HEK293 (cell line): ENCODE measurements around the gene ALKBH7.

Experiments used
- CTCF ChIA-PET: fragments of 350-600 bp; formaldehyde crosslinking; extraction: SDS; loops from one replicate; lab custom pipeline; 2021; ENCODE audit warnings: antibody characterized with exemption; lab: Yijun Ruan, JAX
- POLR2A ChIA-PET: fragments of 300-600 bp; formaldehyde crosslinking; extraction: SDS; loops from one replicate; lab custom pipeline; 2020; ENCODE audit warnings: antibody characterized with exemption, inconsistent platforms; lab: Yijun Ruan, JAX
- H3K27ac ChIP-seq: fragments of 200-500 bp; sonication (Bioruptor generic); 2 replicates; pipeline ENCODE4 v1.5.1; 2014; ENCODE audit warnings: low read depth, low read length, control low read depth, inconsistent platforms; ENCODE audit errors: extremely low read depth
- H3K36me3 ChIP-seq, 2 experiments: fragments of 200-500 bp in 1 of 2; sonication (Bioruptor generic) in 1 of 2; 1 replicate in 1 of 2; 2 replicates in 1 of 2; pipeline ENCODE4 v1.5.1; 2014 to 2017; ENCODE audit warnings: inconsistent platforms in 2 of 2, low read length in 2 of 2; ENCODE audit not compliant: control insufficient read depth in 2 of 2, insufficient read depth in 1 of 2
- H3K4me1 ChIP-seq: fragments of 200-500 bp; sonication (Bioruptor generic); 2 replicates; pipeline ENCODE4 v1.5.1; 2014; ENCODE audit warnings: mild to moderate bottlenecking, low read length, inconsistent platforms; ENCODE audit not compliant: control insufficient read depth, insufficient read depth
- H3K4me3 ChIP-seq: 2 replicates; pipeline ENCODE4 v1.5.1; 2011; ENCODE audit warnings: low read depth, mild to moderate bottlenecking, control low read depth, low read length, moderate library complexity
- H3K9me3 ChIP-seq: fragments of 200-500 bp; sonication (Bioruptor generic); 2 replicates; pipeline ENCODE4 v1.5.1; 2014; ENCODE audit warnings: low read depth, low read length, inconsistent platforms; ENCODE audit not compliant: control insufficient read depth, insufficient read depth
- EGR2 ChIP-seq: fragments of 450-650 bp; formaldehyde crosslinking; IDR thresholded peaks from 2 replicates; pipeline ENCODE4 v1.5.1; 2016; ENCODE audit warnings: low read depth, missing biosample characterization, missing genetic modification characterization
- GLIS2 ChIP-seq: fragments of 450-650 bp; formaldehyde crosslinking; IDR thresholded peaks from 2 replicates; pipeline ENCODE4 v1.5.1; 2016; ENCODE audit warnings: missing biosample characterization, missing genetic modification characterization
- HIC1 ChIP-seq: fragments of 450-650 bp; formaldehyde crosslinking; IDR thresholded peaks from 2 replicates; pipeline ENCODE4 v1.5.1; 2016; ENCODE audit warnings: missing biosample characterization, missing genetic modification characterization
- MEIS1 ChIP-seq: sonication (generic); formaldehyde crosslinking; IDR thresholded peaks from 2 replicates; pipeline ENCODE4 v1.8.1; 2022; ENCODE audit warnings: missing genetic modification reagents, mild to moderate bottlenecking, borderline replicate concordance
- REPIN1 ChIP-seq: fragments of 450-650 bp; formaldehyde crosslinking; IDR thresholded peaks from 2 replicates; pipeline ENCODE4 v1.5.1; 2017; ENCODE audit warnings: missing biosample characterization, missing genetic modification characterization, low read depth
- ZFHX2 ChIP-seq: fragments of 450-650 bp; formaldehyde crosslinking; conservative IDR thresholded peaks from 2 replicates; pipeline ENCODE4 v1.5.1; 2016; ENCODE audit warnings: missing biosample characterization, missing genetic modification characterization
- ZNF202 ChIP-seq: fragments of 450-650 bp; formaldehyde crosslinking; IDR thresholded peaks from 2 replicates; pipeline ENCODE4 v1.5.1; 2016; ENCODE audit warnings: missing biosample characterization, missing genetic modification characterization, borderline replicate concordance
- ZNF660 ChIP-seq: fragments of 450-650 bp; IDR thresholded peaks from 2 replicates; pipeline ENCODE4 v1.5.1; 2018; ENCODE audit warnings: missing biosample characterization, mild to moderate bottlenecking, missing genetic modification characterization
- ZXDB ChIP-seq: fragments of 450-650 bp; formaldehyde crosslinking; IDR thresholded peaks from 2 replicates; pipeline ENCODE4 v1.5.1; 2016; ENCODE audit warnings: missing biosample characterization, missing genetic modification characterization
- TF ChIP-seq, protein P1 (sequence below): fragments of 450-650 bp; IDR thresholded peaks from 2 replicates; pipeline ENCODE4 v1.5.1; 2018; ENCODE audit warnings: missing biosample characterization, missing genetic modification characterization
- TF ChIP-seq, protein P2 (sequence below): fragments of 450-650 bp; formaldehyde crosslinking; IDR thresholded peaks from 2 replicates; pipeline ENCODE4 v1.5.1; 2016; ENCODE audit warnings: missing biosample characterization, missing genetic modification characterization
- TF ChIP-seq, protein P3 (sequence below): fragments of 450-650 bp; formaldehyde crosslinking; IDR thresholded peaks from 2 replicates; pipeline ENCODE4 v1.5.1; 2016; ENCODE audit warnings: missing biosample characterization, missing genetic modification characterization
- TF ChIP-seq, protein P4 (sequence below): fragments of 450-650 bp; formaldehyde crosslinking; IDR thresholded peaks from 2 replicates; pipeline ENCODE4 v1.5.1; 2017; ENCODE audit warnings: missing biosample characterization, missing genetic modification characterization

Gene ALKBH7

DNA sequence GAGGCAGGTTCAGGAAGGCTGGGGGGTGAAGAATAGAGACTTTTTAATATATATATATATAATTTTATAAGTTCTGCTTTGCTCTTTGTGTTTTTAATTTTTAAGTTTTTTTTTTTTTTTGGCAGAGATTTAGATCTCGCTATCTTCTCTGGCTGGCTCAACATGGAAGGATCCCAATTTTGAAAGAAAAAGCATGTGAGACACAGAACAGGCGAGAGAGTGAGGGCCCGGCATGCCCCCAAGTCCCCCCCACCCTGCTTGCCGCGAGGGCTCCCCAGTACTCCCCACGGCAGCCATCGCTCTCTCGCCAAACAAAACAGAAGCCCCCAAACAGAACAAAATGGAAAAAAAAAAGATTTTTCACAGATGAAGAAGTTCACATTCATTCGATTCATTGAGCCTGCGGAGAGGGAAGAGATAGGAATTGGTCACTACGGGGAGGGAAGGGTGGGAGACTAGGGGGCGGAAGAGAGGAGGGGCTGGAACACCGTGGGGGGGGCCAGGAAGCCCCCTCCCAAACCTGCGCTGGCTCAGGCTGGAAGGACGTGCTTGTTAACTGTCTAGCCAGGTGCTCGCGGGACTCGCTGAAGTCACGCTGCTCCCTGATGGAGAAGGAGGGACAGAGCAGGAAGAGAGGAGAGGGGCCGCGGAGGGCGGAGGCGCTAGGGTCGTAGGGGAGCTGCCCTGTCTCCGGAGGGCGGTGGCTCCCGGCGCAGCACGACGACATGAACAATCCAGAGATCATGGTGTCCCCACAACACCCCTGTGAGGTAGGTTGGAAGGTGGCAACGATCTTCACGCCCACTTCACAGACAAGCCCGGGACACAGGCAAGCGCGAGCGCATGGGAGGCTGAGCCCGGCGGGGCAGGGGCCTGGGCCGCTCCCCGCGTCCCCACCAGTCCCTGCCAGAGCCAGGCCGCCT lies 41.4 kb downstream of the ALKBH7 start:
- no peaks in the 10 kb centered on the region for H3K4me1 ChIP-seq
- no peak overlapping the region for H3K4me3 ChIP-seq
- CTCF ChIA-PET: no interaction called here
- no peaks in the 10 kb centered on the region for H3K9me3 ChIP-seq
- POLR2A ChIA-PET: no interaction called here
- no peak overlapping the region for H3K27ac ChIP-seq
- TF ChIP-seq REPIN1 (tag by site-specific recombination) (no peak), ZXDB (tag by site-specific recombination) (no peak), MEIS1 (CRISPR knock-in tag) (no peak), ZNF660 (no peak), ZNF202 (tag by site-specific recombination) (0 out of 2 replicates have a peak, but pooled peaks have one; percentile 39)
- TF ChIP-seq, protein P1, sequence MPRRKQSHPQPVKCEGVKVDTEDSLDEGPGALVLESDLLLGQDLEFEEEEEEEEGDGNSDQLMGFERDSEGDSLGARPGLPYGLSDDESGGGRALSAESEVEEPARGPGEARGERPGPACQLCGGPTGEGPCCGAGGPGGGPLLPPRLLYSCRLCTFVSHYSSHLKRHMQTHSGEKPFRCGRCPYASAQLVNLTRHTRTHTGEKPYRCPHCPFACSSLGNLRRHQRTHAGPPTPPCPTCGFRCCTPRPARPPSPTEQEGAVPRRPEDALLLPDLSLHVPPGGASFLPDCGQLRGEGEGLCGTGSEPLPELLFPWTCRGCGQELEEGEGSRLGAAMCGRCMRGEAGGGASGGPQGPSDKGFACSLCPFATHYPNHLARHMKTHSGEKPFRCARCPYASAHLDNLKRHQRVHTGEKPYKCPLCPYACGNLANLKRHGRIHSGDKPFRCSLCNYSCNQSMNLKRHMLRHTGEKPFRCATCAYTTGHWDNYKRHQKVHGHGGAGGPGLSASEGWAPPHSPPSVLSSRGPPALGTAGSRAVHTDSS (tag by site-specific recombination): no peak
- TF ChIP-seq, protein P2, sequence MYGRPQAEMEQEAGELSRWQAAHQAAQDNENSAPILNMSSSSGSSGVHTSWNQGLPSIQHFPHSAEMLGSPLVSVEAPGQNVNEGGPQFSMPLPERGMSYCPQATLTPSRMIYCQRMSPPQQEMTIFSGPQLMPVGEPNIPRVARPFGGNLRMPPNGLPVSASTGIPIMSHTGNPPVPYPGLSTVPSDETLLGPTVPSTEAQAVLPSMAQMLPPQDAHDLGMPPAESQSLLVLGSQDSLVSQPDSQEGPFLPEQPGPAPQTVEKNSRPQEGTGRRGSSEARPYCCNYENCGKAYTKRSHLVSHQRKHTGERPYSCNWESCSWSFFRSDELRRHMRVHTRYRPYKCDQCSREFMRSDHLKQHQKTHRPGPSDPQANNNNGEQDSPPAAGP (tag by site-specific recombination): 0 out of 2 replicates have a peak, but pooled peaks have one; percentile 16
- TF ChIP-seq, protein P3, sequence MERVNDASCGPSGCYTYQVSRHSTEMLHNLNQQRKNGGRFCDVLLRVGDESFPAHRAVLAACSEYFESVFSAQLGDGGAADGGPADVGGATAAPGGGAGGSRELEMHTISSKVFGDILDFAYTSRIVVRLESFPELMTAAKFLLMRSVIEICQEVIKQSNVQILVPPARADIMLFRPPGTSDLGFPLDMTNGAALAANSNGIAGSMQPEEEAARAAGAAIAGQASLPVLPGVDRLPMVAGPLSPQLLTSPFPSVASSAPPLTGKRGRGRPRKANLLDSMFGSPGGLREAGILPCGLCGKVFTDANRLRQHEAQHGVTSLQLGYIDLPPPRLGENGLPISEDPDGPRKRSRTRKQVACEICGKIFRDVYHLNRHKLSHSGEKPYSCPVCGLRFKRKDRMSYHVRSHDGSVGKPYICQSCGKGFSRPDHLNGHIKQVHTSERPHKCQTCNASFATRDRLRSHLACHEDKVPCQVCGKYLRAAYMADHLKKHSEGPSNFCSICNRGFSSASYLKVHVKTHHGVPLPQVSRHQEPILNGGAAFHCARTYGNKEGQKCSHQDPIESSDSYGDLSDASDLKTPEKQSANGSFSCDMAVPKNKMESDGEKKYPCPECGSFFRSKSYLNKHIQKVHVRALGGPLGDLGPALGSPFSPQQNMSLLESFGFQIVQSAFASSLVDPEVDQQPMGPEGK (tag by site-specific recombination): peak; percentile 73
- peaks cover 9 to 54% of the 10 kb centered on the region in 2 experiments; a peak in 2 of 3 replicates for H3K36me3 ChIP-seq

GRCh38 chr19:6414793-6415590 lies 42.4 kb downstream of the ALKBH7 start:
- TF ChIP-seq ZFHX2 (peak; percentile 62), GLIS2 (tag by site-specific recombination) (0 out of 2 replicates have a peak, but pooled peaks have one; percentile 14), EGR2 (tag by site-specific recombination) (peak; percentile 49; the same call in 1 of the 2 replicates), HIC1 (0 out of 2 replicates have a peak, but pooled peaks have one; percentile 13)
- TF ChIP-seq, protein P4, sequence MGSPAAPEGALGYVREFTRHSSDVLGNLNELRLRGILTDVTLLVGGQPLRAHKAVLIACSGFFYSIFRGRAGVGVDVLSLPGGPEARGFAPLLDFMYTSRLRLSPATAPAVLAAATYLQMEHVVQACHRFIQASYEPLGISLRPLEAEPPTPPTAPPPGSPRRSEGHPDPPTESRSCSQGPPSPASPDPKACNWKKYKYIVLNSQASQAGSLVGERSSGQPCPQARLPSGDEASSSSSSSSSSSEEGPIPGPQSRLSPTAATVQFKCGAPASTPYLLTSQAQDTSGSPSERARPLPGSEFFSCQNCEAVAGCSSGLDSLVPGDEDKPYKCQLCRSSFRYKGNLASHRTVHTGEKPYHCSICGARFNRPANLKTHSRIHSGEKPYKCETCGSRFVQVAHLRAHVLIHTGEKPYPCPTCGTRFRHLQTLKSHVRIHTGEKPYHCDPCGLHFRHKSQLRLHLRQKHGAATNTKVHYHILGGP: no peak
- TF ChIP-seq, all 188 proteins: peak for 4
- CTCF ChIA-PET: no interaction called here
- Histone ChIP-seq H3K4me3 (no peak overlapping the region), H3K9me3 (no peaks in the 10 kb centered on the region), H3K36me3 (peaks cover 15 to 64% of the 10 kb centered on the region in 2 experiments), H3K27ac (no peak overlapping the region), H3K4me1 (no peaks in the 10 kb centered on the region)
- POLR2A ChIA-PET: interaction anchor here (1.8 kb wide), 1 partner anchor 10 kb away, joined by 7 read pairs; the partner anchor contains the start of gene KHSRP
